HG02623 (cell line): ENCODE measurements around the gene DHRS12.
A peak's percentile ranks its signal among the peaks of the same experiment; 100 is the strongest.

Experiments used
- ATAC-seq: cut with Tn5 transposase; IDR thresholded peaks from one replicate; pipeline ENCODE4 v1.9.1; 2021; ENCODE audit warnings: moderate library complexity; ENCODE audit not compliant: unreplicated experiment

Gene DHRS12

GRCh38 chr13:51784097-51784496, 19.9 kb downstream of the DHRS12 start:
- ATAC-seq, result no peak

DNA sequence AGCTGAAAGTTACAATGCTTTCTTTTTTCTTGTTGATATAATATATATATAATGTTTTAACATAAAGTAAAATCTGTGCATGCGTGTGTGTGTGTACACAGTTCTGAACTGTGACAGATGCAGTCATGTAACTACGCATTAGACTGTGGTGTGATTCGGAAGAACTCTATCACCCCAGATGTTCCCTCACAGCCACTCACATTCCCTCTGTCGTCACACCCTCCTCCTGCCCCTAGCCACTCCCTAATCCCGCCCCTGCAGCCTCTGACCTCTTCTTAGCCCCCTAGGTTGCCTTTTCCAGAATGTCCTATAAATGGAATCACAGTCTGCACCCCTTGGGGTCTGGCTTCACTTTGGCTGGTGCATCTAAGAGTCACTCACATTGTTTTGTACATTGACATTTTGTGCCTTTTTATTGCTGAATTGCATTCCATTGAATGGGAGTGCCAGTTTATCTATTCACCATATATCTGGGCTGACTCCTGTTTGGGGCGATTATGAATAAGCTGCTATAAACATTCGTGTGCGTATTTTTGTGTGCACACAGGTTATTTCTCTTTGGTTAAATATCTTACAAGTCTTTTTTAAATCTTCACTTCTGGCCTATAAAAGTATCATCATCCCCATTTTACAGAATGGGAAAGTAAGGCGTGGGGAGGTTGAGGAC, 20.4 kb downstream of the DHRS12 start:
- no peak for ATAC-seq

DNA sequence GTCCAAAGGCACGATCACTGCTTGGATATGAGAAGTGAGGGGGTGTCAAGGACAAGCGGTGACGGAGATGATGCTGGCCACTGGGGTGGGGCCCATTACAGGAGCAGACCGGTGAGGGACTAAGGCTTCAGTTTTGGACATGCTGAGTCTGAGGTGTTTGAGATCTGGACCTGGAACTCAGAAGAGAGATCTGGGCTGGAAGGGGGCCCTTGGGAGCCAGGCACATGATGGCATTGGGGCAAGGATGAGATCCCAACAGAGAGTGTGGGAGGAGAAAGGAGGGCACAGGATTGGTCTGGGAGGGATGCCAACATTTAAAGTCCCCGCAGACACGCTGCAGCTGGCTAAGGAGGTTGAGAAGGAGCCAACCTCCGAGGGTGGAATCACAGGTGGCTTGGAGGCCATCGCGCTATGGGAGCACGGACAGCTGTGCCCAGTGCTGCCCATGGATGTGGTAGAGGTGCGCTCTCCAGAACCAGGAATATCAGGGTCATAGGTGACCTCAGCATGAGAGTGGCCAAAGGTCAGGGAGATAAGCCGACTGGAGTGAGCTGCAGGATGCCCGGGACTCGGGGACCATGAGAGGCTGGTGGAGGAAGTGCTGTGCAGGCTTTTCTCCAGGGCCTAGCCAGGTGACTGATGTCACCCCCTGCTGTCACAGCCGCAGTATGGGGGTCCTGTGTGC, 21.8 kb downstream of the DHRS12 start:
- ATAC-seq, result no peak

GRCh38 chr13:51781246-51782022, 22.5 kb downstream of the DHRS12 start:
- peak; percentile 58 for ATAC-seq

GRCh38 chr13:51780099-51780498, 23.9 kb downstream of the DHRS12 start:
- ATAC-seq, result no peak

- ATAC-seq, result no peak
These were observed 25.6 kb downstream of the DHRS12 start for GRCh38 chr13:51778392-51778791.

DNA sequence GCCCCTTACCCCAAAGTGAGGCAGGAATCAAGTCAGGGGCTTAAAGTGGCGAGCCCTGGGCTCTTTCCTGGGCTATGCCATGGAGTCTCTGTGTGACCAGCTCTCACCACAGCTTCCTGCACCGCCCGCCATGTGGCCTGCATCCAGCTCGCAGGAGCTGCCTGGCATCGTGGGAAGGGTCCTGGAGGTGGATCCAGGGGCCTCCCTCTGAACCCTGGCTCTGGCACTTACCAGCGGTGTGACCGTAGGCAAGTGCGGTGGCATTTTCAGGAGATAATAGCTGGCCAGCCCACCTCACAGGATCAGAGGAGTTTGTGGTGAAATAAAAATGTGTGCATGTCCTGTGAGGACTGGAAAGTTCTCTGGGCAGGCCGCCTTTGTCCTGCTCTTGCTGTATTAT, 26.0 kb downstream of the DHRS12 start:
- ATAC-seq, result no peak

DNA sequence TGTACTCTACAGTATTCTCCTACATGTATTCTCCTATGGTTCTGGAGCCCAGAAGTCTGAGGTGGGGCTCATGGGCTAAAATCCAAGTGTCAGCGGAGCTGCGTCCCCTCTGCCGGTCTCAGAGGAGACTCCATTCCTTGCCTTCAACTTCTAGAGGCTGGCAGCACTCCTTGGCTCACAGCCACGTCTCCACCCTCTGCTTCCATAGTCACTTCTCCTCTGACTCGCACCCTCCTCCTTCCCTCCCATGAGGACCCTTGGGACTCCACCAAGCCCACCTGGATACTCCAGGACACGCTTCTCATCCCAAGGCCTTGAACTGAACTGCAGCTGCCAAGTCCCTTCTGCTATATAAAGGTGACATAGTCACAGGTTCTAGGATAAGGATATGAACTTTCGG, 27.8 kb downstream of the DHRS12 start:
- no peak for ATAC-seq

- ATAC-seq, result no peak
These were observed 30.4 kb downstream of the DHRS12 start for GRCh38 chr13:51773515-51773914.

GRCh38 chr13:51772781-51773180, 31.2 kb downstream of the DHRS12 start:
- no peak for ATAC-seq

GRCh38 chr13:51772105-51772455, 31.9 kb downstream of the DHRS12 start:
- ATAC-seq, result no peak

DNA sequence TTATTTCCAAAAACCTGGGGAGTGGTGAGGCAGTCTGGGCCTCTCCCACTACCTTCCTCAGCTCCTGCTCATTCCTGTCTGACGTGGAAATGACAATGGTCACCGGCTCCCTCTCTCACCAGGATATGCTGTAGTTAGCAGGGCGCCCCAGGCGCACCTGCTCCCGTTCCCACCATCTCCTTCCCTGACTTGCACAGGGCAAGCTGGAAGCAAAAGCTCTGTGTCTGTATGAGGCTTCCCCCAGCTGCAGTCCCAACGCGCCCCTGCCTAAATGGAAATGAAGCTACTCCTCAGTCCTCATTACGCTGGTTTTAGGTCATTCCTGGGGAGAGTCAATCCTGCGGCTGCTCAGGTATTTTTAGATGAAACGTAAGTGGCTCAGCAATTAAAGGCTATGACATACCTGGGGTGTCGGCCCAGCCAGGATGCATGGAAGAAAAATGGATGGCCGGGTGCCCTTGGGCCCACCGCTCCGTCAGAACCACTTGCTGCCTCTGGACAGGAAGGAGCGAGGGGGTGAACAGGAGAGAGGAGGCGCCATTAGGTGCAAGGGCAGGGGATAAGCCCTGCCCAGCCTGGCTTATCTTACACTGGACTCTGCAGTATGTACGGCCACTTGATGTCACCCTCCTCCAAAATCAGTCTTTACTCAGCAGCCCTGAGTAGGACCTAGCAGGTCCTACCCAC, 32.4 kb downstream of the DHRS12 start:
- ATAC-seq, result no peak

GRCh38 chr13:51770681-51771417, 33.1 kb downstream of the DHRS12 start:
- no peak for ATAC-seq

GRCh38 chr13:51770160-51770559, 33.8 kb downstream of the DHRS12 start:
- ATAC-seq, result no peak

- no peak for ATAC-seq
These were observed 34.4 kb downstream of the DHRS12 start for GRCh38 chr13:51769455-51770127.

GRCh38 chr13:51768976-51769375, 35.0 kb downstream of the DHRS12 start:
- ATAC-seq, result no peak

DNA sequence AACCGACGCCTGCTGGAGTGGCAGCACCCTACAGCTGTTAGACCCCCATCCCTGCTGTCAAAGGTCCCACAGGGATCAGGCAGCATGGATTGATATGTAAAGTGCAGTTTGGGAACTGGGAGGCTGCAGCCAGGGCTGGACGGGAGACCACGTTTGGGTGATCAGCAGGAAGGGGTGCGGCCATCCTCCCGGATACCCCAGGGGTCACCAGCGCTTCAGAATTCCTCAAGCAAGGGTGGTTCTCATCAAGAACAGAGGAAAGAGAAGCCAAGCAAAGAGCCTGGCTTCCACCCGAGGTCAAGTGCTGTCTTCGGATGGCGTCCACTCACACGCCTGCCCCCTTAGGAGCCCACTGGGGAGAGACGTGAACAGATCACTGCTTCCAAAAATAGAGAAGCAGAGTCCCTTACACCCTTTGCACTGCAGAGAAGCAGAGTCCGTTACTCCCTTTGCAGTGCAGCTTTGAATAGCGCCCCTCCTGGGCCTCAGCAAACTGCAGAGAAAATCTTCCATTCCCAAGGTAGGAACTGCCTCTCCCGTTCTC, 35.5 kb downstream of the DHRS12 start:
- no peak for ATAC-seq

- ATAC-seq, result no peak
These were observed 36.9 kb downstream of the DHRS12 start for GRCh38 chr13:51767100-51767499.

DNA sequence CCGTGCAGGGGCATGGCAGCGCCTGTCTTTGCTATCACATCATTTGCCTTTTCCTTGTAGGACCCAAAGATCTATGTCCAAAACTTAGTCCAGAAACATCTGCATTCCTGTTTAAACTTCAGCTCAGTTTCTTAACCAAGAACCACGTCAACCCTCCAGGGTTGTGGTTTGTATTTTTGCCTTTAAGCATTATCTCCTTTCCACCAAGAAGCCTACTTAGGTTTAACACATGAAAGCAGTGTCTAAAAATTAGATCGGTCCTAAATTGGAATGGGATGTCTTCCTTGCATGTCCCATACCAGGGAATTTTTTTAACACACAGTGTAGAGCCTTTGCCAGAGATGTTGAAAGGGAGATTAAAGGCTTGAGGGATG, 38.8 kb downstream of the DHRS12 start:
- ATAC-seq, result no peak
